H9 (cell line): Measurements from ENCODE around the gene ADRB1. TPM values are rescaled to one million over a fixed set of nuclear protein-coding genes. Genes with fewer than 3 reads are reported as not detected.

Source experiments
- DNase-seq: peaks from one replicate; pipeline ENCODE4 v3.0.0-alpha.2; 2017
- H2AFZ ChIP-seq: one replicate; pipeline ENCODE4 v1.6.1; 2013; ENCODE audit warnings: mild to moderate bottlenecking, low read length, control low read depth, moderate library complexity
- H2AK5ac ChIP-seq: 2 replicates; pipeline ENCODE4 v1.6.1; 2013; ENCODE audit warnings: low read length, control low read depth, mixed read lengths; ENCODE audit not compliant: insufficient read length
- H2BK120ac ChIP-seq: one replicate; pipeline ENCODE4 v1.6.1; 2013; ENCODE audit warnings: low read depth, mild to moderate bottlenecking, low read length, control low read depth, inconsistent platforms; ENCODE audit not compliant: poor library complexity, severe bottlenecking
- H2BK12ac ChIP-seq: 2 replicates; pipeline ENCODE4 v1.6.1; 2013; ENCODE audit warnings: low read length, control low read depth, mixed read lengths, low read depth; ENCODE audit not compliant: insufficient read length
- H2BK15ac ChIP-seq: 2 replicates; pipeline ENCODE4 v1.6.1; 2013; ENCODE audit warnings: low read depth, low read length, control low read depth
- H2BK20ac ChIP-seq: one replicate; pipeline ENCODE4 v1.6.1; 2013; ENCODE audit warnings: low read depth, mild to moderate bottlenecking, low read length, control low read depth, inconsistent platforms; ENCODE audit not compliant: poor library complexity, severe bottlenecking
- H2BK5ac ChIP-seq: 2 replicates; pipeline ENCODE4 v1.6.1; 2013; ENCODE audit warnings: low read length, control low read depth, mixed read lengths; ENCODE audit not compliant: insufficient read length
- H3K14ac ChIP-seq: 2 replicates; pipeline ENCODE4 v1.6.1; 2013; ENCODE audit warnings: low read length, control low read depth; ENCODE audit not compliant: insufficient read depth
- H3K18ac ChIP-seq: 2 replicates; pipeline ENCODE4 v1.6.1; 2013; ENCODE audit warnings: low read depth, mild to moderate bottlenecking, mixed read lengths, low read length, control low read depth; ENCODE audit not compliant: insufficient read length
- H3K23ac ChIP-seq: 2 replicates; pipeline ENCODE4 v1.6.1; 2013; ENCODE audit warnings: low read length, control low read depth, mixed read lengths, low read depth; ENCODE audit not compliant: insufficient read length
- H3K23me2 ChIP-seq: 2 replicates; pipeline ENCODE4 v1.6.1; 2013; ENCODE audit warnings: low read depth, mild to moderate bottlenecking, mixed read lengths, low read length, control low read depth; ENCODE audit not compliant: insufficient read length, poor library complexity, severe bottlenecking
- H3K27ac ChIP-seq: 2 replicates; pipeline ENCODE4 v1.5.1; 2013; ENCODE audit warnings: low read length, control low read depth, mixed read lengths, low read depth; ENCODE audit not compliant: insufficient read length
- H3K27me3 ChIP-seq: 2 replicates; pipeline ENCODE4 v1.6.1; 2013; ENCODE audit warnings: low read length, control low read depth, inconsistent platforms; ENCODE audit not compliant: insufficient read depth
- H3K4ac ChIP-seq: 2 replicates; pipeline ENCODE4 v1.6.1; 2013; ENCODE audit warnings: low read depth, mild to moderate bottlenecking, control low read depth, inconsistent platforms, low read length, moderate library complexity
- H3K4me1 ChIP-seq: 2 replicates; pipeline ENCODE4 v1.6.1; 2013; ENCODE audit warnings: low read length, control low read depth, inconsistent platforms; ENCODE audit not compliant: insufficient read depth
- H3K4me2 ChIP-seq: 2 replicates; pipeline ENCODE4 v1.6.1; 2013; ENCODE audit warnings: low read length, control low read depth, mixed read lengths; ENCODE audit not compliant: insufficient read length, insufficient read depth
- H3K56ac ChIP-seq: 2 replicates; pipeline ENCODE4 v1.6.1; 2013; ENCODE audit warnings: low read depth, mild to moderate bottlenecking, mixed read lengths, low read length, control low read depth; ENCODE audit not compliant: insufficient read length
- H3K79me1 ChIP-seq: 2 replicates; pipeline ENCODE4 v1.6.1; 2013; ENCODE audit warnings: low read depth, mild to moderate bottlenecking, moderate library complexity, low read length, control low read depth, inconsistent platforms; ENCODE audit not compliant: insufficient read depth, poor library complexity, severe bottlenecking
- H3K79me2 ChIP-seq: 2 replicates; pipeline ENCODE4 v1.6.1; 2013; ENCODE audit warnings: low read length, control low read depth, inconsistent platforms; ENCODE audit not compliant: insufficient read depth
- H3K9ac ChIP-seq: 2 replicates; pipeline ENCODE4 v1.6.1; 2013; ENCODE audit warnings: low read length, control low read depth, mixed read lengths; ENCODE audit not compliant: insufficient read length; ENCODE audit errors: extremely low read depth
- H3K9me3 ChIP-seq: one replicate; pipeline ENCODE4 v1.6.1; 2013; ENCODE audit warnings: low read depth, low read length, inconsistent platforms; ENCODE audit not compliant: control insufficient read depth
- H3T11ph ChIP-seq: one replicate; pipeline ENCODE4 v1.6.1; 2013; ENCODE audit warnings: mild to moderate bottlenecking, low read length, control low read depth, inconsistent platforms
- H4K20me1 ChIP-seq: one replicate; pipeline ENCODE4 v1.6.1; 2013; ENCODE audit not compliant: control insufficient read depth, insufficient read length, insufficient read depth
- H4K5ac ChIP-seq: 2 replicates; pipeline ENCODE4 v1.6.1; 2013; ENCODE audit warnings: low read depth, mild to moderate bottlenecking, mixed read lengths, low read length, control low read depth; ENCODE audit not compliant: insufficient read length
- H4K8ac ChIP-seq: replicated peaks from 2 replicates; pipeline ENCODE4 v1.6.1; 2013; ENCODE audit warnings: low read length, control low read depth, mixed read lengths, low read depth; ENCODE audit not compliant: insufficient read length
- H4K91ac ChIP-seq: 2 replicates; pipeline ENCODE4 v1.6.1; 2013; ENCODE audit warnings: low read depth, mild to moderate bottlenecking, moderate library complexity, mixed read lengths, low read length, control low read depth; ENCODE audit not compliant: insufficient read length
- H3K27ac Mint-ChIP-seq, 3 experiments: 2 replicates in 2 of 3; 3 replicates in 1 of 3; pipeline ENCODE4 v1.8.0; 2020 to 2021; ENCODE audit warnings: mixed read lengths in 3 of 3, mild to moderate bottlenecking in 1 of 3, moderate library complexity in 1 of 3
- H3K27me3 Mint-ChIP-seq: 2 replicates; pipeline ENCODE4 v1.8.0; 2021; ENCODE audit warnings: low read depth, mild to moderate bottlenecking, moderate library complexity, mixed read lengths
- H3K36me3 Mint-ChIP-seq, 3 experiments: 2 replicates in 2 of 3; 3 replicates in 1 of 3; pipeline ENCODE4 v1.8.0; 2020 to 2021; ENCODE audit warnings: low read depth in 3 of 3, mixed read lengths in 3 of 3; ENCODE audit not compliant: insufficient read depth in 1 of 3
- H3K4me1 Mint-ChIP-seq, 2 experiments: 2 replicates each; pipeline ENCODE4 v1.8.0; 2020; ENCODE audit warnings: mixed read lengths in 2 of 2
- H3K4me3 Mint-ChIP-seq, 2 experiments: 2 replicates in 1 of 2; 3 replicates in 1 of 2; pipeline ENCODE4 v1.8.0; 2020 to 2021; ENCODE audit warnings: mild to moderate bottlenecking in 2 of 2, mixed read lengths in 2 of 2, moderate library complexity in 1 of 2
- H3K9me3 Mint-ChIP-seq, 2 experiments: 2 replicates in 1 of 2; 3 replicates in 1 of 2; pipeline ENCODE4 v1.8.0; 2020; ENCODE audit warnings: mild to moderate bottlenecking in 2 of 2, mixed read lengths in 2 of 2, moderate library complexity in 1 of 2
- WGBS: extraction: QIAGEN DNeasy Blood & Tissue Kit; methylation state at CpG from one replicate; pipeline ENCODE4 v1.1.7; 2013; ENCODE audit warnings: missing lambda C conversion rate, low lambda C conversion rate, mixed read lengths; ENCODE audit not compliant: insufficient read length; ENCODE audit errors: extremely low coverage; 5-methylcytosine and 5-hydroxymethylcytosine counted together
- total RNA-seq: library from RNA; stranded (reverse); gene quantifications from 2 replicates; pipeline ENCODE4 v1.2.1, GENCODE V29; 2021
- TF ChIP-seq, protein P1 (sequence below): fragments of 200-600 bp; sonication (generic); conservative IDR thresholded peaks from 3 replicates; pipeline ENCODE4 v1.8.0; 2021; ENCODE audit warnings: antibody characterized with exemption, mild to moderate bottlenecking

ADRB1 gene
- total RNA-seq, 1 experiment from 2014 or later, result 0.13 TPM

DNA sequence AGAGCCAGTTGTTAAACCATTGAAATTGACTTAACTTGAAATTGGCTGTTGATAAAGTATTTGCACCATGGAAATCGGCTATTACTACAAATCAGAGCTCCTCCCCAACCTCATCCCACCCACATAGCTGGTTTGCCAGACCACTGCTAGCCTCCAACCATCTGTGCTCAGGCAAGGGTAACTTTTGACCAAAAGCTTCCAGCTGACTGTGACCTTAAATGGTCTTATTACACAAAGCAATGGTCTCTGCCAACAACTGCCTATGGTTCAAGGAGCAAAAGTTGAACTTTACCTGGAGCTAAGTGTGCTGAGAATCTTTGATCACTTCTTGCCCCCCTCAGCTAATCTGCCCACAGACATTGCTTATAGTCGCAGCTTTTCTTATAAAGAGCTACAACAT lies 48.5 kb upstream of the ADRB1 start:
- H3K4ac ChIP-seq, result no peak overlapping the region
- no peak overlapping the region for H3T11ph ChIP-seq
- H4K8ac ChIP-seq, result no peak overlapping the region
- no peak overlapping the region for H3K9ac ChIP-seq
- peaks cover 0 to 2% (median 0%) of the 10 kb centered on the region in 3 experiments; a peak in 1 of 7 replicates for H3K36me3 Mint-ChIP-seq
- no peak overlapping the region for H3K14ac ChIP-seq
- no peak overlapping the region for H3K27ac ChIP-seq
- H3K79me1 ChIP-seq, result no peaks in the 10 kb centered on the region
- no peak overlapping the region for H2BK5ac ChIP-seq
- TF ChIP-seq, protein P1, sequence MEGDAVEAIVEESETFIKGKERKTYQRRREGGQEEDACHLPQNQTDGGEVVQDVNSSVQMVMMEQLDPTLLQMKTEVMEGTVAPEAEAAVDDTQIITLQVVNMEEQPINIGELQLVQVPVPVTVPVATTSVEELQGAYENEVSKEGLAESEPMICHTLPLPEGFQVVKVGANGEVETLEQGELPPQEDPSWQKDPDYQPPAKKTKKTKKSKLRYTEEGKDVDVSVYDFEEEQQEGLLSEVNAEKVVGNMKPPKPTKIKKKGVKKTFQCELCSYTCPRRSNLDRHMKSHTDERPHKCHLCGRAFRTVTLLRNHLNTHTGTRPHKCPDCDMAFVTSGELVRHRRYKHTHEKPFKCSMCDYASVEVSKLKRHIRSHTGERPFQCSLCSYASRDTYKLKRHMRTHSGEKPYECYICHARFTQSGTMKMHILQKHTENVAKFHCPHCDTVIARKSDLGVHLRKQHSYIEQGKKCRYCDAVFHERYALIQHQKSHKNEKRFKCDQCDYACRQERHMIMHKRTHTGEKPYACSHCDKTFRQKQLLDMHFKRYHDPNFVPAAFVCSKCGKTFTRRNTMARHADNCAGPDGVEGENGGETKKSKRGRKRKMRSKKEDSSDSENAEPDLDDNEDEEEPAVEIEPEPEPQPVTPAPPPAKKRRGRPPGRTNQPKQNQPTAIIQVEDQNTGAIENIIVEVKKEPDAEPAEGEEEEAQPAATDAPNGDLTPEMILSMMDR, result no peak
- H3K4me1 Mint-ChIP-seq, result peaks cover 15 to 20% of the 10 kb centered on the region in 2 experiments
- no peak overlapping the region for H2BK20ac ChIP-seq
- H3K4me1 ChIP-seq, result no peaks in the 10 kb centered on the region
- no peak for DNase-seq
- no peak overlapping the region for H3K18ac ChIP-seq
- no peak overlapping the region for H2BK15ac ChIP-seq
- no peaks in the 10 kb centered on the region for H3K27me3 ChIP-seq
- no peak overlapping the region for H4K91ac ChIP-seq
- no peaks in the 10 kb centered on the region for H3K9me3 ChIP-seq
- no peak overlapping the region for H2BK12ac ChIP-seq
- no peaks in the 10 kb centered on the region for H4K20me1 ChIP-seq
- no peaks in the 10 kb centered on the region for H3K23me2 ChIP-seq
- H3K4me3 Mint-ChIP-seq, result no peak overlapping the region
- no peak overlapping the region for H2BK120ac ChIP-seq
- H2AFZ ChIP-seq, result no peak overlapping the region
- H3K79me2 ChIP-seq, result no peaks in the 10 kb centered on the region
- WGBS, result no CpG with 5 or more reads among the region's 2 CpGs
- H2AK5ac ChIP-seq, result no peak overlapping the region
- no peak overlapping the region for H3K56ac ChIP-seq
- no peak overlapping the region for H4K5ac ChIP-seq
- no peak overlapping the region for H3K27ac Mint-ChIP-seq
- H3K23ac ChIP-seq, result no peak overlapping the region
- H3K4me2 ChIP-seq, result no peak overlapping the region
- H3K9me3 Mint-ChIP-seq, result no peaks in the 10 kb centered on the region
- H3K27me3 Mint-ChIP-seq, result peaks cover 7% of the 10 kb centered on the region
